NT2/D1 (cell line): ENCODE results near the gene EIF4G3.

Experiments
- SUZ12 ChIP-seq: IDR thresholded peaks from 2 replicates; pipeline ENCODE4 v1.6.1; 2011; ENCODE audit not compliant: insufficient read length, insufficient read depth; ENCODE audit errors: extremely low read depth
- ZNF274 ChIP-seq: IDR thresholded peaks from 2 replicates; pipeline ENCODE4 v1.6.1; 2011; ENCODE audit warnings: mild to moderate bottlenecking, low read depth, low read length

- TF ChIP-seq SUZ12, result no peak
- no peak for TF ChIP-seq ZNF274
Observed at GRCh38 chr1:21149430-21149854, 27.3 kb downstream of the EIF4G3 start.
